HG03565 (cell line): ENCODE measurements around the gene EVPLL.
A peak's percentile ranks its signal among the peaks of the same experiment; 100 is the strongest.
"Not testable (repeated sequence)": the region's sequence is repeated elsewhere in the genome, so short reads cannot be mapped to it uniquely, and the experiment has no call there.

Experiments used
- ATAC-seq: cut with Tn5 transposase; IDR thresholded peaks from one replicate; pipeline ENCODE4 v1.9.1; 2021; ENCODE audit warnings: mild to moderate bottlenecking, moderate library complexity; ENCODE audit not compliant: unreplicated experiment

Gene EVPLL

DNA sequence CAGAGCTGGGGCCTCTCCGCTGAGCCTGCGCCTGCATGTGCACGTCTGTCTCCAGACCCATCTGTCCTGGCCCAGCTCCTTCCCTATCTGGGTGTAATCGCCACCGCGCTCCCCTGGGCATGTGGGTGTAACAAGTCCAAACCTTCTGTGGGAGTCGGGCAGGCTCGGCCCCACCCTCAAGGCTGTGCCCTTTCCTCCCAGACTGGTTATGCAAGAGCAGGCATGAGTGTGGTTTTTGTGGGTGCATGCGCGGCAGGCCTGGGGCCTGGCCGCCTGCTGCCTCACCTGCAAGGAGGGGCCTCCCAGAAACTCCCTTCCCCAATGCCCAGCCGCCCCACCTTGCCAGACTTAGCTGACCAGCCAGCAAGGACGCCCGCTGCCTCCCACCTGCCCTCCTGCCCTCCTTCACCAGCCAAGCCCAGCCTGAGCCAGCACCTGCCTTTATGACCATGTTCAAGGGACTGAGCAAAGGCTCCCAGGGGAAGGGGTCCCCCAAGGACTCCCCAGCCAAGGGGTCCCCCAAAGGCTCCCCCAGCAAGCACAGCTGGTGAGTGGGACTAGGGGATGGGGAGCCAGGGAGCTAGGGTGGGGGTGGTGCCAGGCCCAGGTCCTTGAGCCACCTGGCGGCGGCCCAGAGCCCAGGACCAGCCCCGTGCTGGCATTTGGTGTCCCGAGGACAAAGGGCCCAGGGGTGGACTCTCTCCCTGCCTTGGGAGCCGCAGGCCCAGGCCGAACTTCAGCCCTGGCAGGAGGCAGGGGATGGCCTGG lies at the start of gene EVPLL:
Gene EVPLL, plus strand, starts transcription at position 342 of the 768 bp plus-strand sequence. CDS start 3,160 bp downstream, outside the sequence.
- ATAC-seq = no peak

- ATAC-seq = no peak
Measured at GRCh38 chr17:18328643-18329204, 48.9 kb upstream of the EVPLL start.

DNA sequence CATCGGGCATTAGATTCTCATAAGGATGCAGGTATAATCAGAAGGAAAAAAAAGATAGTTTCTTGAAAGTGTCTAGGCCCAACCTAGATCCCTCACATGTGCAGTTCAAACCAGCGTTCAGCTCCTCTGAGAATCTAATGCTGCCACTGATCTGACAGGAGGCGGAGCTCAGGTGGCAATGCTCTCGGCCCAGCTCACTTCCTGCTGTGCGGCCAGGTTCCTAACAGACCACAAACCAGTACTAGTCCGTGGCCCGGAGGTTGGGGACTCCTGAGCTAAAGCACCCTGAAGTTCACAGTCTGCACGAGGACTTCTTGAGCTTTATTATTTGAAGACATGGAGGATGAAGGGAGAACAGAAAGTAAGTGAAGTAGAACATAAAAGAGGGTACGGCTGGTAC lies 45.7 kb upstream of the EVPLL start:
- ATAC-seq = no peak

- no peak for ATAC-seq
Measured at GRCh38 chr17:18332909-18333489, 44.6 kb upstream of the EVPLL start.

DNA sequence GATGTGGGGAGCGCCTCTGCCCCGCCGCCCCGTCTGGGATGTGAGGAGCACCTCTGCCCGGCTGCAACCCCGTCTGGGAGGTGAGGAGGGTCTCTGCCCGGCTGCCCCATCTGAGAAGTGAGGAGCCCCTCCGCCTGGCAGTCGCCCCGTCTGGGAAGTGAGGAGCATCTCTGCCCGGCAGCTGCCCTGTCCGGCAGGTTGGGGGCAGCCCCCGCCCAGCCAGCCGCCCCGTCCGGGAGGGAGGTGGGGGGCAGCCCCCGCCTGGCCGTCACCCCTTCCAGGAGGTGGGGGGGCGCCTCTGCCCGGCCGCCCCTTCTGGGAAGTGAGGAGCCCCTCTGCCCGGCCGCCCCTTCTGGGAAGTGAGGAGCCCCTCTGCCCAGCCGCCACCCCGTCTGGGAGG lies 39.4 kb upstream of the EVPLL start:
- not testable (repeated sequence) for ATAC-seq

DNA sequence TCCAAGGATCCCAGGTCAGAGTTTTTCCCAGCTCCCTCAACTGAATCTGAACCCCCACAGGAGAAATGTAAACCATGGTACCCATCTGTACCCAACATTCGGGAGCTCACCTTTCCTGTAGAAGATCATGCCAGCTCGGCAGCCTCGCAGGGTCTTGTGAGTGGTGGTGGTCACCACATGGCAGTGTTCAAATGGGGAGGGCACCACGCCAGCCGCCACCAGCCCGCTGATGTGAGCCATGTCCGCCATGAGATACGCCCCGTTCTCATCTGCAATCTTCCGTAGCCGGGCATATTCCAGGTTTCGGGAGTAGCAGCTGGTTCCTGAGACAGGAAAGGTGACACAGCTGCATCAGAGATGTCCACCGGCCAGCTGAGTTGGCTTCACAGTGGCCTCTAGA lies 37.6 kb upstream of the EVPLL start:
- no peak for ATAC-seq

- no peak for ATAC-seq
Measured at GRCh38 chr17:18344021-18344420, 33.6 kb upstream of the EVPLL start.

DNA sequence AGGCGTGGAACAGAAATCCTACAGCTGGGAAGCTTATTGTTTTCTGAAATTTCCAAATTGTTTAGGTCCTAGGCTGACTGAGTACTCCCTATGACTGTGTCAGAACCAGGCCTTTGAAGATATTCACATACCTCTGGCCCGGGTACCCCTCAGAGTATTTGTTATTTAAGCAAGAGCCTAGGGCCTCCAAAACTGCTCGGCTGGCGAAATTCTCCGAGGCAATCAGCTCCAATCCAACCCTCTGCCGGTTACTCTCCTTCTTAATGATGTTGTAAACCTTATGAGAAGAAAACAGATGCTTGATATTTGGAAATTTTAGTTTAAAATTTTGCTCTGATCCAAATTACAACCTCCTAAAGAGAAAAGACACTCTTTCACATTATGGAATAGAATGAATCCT lies 24.0 kb upstream of the EVPLL start:
- no peak for ATAC-seq

- ATAC-seq = no peak
Measured at GRCh38 chr17:18356624-18357023, 21.0 kb upstream of the EVPLL start.

DNA sequence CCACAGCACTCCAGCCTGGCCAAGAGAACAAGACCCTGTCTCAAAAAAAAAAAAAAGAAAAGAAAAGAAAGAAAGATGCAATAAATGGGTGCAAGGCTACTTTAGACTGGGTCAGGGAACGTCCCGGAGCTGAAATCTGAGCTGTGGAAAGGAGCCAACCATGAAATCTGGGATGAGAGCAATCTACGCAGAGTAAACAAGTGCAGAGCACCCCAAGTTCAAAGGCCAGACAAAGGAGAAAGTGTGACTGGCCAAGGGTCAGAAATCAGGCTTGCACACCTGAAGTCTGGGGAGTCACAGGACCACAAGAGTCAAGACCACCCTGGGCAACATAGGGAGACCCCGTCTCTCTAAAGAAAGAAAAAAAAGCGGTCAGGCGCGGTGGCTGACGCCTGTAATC lies 17.1 kb upstream of the EVPLL start:
- ATAC-seq = no peak

GRCh38 chr17:18361837-18362697 lies 15.5 kb upstream of the EVPLL start:
- no peak for ATAC-seq

GRCh38 chr17:18362698-18363100 lies 14.9 kb upstream of the EVPLL start:
- no peak for ATAC-seq

DNA sequence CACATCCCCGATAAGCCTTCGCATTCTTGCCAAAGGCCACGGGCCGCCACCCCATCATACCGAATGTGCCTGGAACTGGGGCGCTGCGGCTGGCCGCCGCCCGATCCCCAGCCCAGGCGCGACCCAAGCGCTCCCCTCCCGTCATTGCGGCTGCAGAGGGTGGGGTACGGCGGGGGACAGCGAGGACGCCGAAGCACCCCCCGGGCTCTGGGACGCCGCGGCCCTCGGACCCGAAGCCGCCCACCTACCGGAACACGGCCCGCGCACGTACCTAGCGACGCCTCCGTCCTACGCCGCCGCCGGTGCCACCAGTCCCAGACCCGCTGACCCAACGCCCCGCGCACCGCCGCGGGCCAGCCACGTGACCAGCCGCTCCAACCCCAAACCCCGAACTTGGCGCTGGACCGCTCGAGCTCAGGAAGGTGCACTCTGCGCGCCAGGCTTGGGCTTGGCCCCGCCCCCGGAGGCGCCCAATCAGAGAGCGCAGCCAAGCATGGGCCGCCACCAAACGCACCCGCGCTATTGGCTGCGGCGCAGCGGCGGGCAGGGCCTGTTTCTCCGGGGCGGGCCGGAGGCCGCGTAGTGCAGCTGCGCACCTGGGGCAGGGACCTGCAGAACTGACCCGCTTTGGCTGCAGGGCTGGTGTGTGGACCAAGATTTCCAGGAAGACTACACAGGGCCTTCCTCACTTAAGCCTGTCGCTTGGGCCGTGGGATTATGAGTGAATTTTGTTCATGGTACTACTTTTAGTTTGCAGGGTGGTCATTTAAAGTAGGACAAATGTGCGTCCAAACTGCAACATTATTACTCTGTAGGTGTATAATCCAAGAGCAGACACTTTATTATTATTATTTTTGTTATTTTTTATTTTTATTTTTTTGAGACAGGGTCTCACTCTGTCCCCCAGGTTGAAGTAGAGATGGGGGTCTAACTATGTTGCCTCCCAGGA lies 14.2 kb upstream of the EVPLL start, which contains the start of gene SHMT1:
Gene SHMT1, minus strand, starts transcription at position 450 of the 949 bp plus-strand sequence. CDS start 7,569 bp downstream, outside the sequence.
- peak; percentile 93 for ATAC-seq

- ATAC-seq = no peak
Measured at GRCh38 chr17:18364166-18364565, 13.4 kb upstream of the EVPLL start.

DNA sequence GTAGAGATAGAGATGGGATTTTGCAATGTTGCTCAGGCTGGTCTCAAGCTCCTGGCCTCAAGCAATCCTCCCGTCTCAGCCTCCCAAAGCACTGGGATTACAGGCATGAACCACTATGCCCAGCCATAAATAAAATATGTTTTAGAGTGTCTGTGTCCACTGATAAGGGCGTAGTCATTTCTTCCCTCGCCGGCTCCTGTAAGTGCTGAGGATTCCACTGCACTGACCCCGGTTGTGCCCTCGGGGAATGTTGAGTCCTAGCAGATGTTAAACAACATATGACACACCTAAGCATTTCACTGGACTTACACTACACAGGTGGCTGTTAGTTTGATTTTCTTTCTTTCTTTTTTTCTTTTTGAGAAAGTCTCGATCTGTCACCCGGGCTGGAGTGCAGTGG lies 8.6 kb upstream of the EVPLL start:
- ATAC-seq = no peak

GRCh38 chr17:18370761-18371160 lies 6.8 kb upstream of the EVPLL start:
- no peak for ATAC-seq

DNA sequence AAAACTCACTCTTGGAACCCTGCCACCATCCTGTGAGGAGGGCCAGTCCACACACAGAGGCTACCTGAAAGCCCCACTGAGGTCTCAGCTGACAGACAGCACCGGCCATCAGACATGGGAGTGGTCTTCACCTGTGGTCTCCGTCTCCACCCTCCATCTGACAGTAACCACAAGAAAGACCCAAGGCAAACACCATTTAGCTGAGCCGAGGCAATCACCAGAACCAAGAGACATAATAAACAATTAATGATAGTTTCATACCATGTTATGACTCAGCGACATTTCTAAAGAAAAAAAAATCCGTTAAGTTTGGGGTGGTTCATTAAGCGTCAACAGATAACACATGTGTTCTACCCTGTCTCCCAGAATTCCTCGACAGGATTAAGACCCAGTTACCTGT lies 6.1 kb upstream of the EVPLL start:
- no peak for ATAC-seq

GRCh38 chr17:18373181-18373580 lies 4.4 kb upstream of the EVPLL start:
- not testable (repeated sequence) for ATAC-seq

GRCh38 chr17:18374216-18374615 lies 3.4 kb upstream of the EVPLL start:
- no peak for ATAC-seq

DNA sequence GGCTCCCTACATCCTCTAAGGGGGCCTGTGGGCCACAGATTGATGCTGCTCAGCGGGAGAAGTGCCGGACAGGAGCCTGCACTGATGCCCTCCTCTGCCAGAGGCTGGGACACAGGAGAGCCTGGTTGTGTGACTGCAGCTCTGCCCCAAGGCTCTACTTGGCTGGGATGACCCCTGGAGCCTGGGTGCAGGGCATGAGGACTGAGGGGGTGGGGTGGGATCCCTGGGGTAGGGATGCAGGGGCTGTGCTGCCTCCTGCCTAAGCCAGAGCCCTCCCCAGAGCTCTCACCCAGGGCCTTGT lies 577 bp downstream of the EVPLL start:
- ATAC-seq = no peak
